Heart right ventricle (tissue), 16 donors: ENCODE measurements around the gene EDIL3. TPM values are rescaled to one million over a fixed set of nuclear protein-coding genes. Genes with fewer than 3 reads are reported as not detected.

Experiments used
- ATAC-seq, 8 donors: fragments of 200-7000 bp; cut with Tn5 transposase; one replicate each; pipeline ENCODE4 v1.9.1; 2020; ENCODE audit warnings: mild to moderate bottlenecking in 8 of 8, moderate library complexity in 8 of 8, moderate number of reproducible peaks in 1 of 8
- DNase-seq, 2 donors: peaks; one replicate each; pipeline ENCODE4 v3.0.0-alpha.2; 2020
- H3K27ac ChIP-seq, 10 donors: fragments of 200-600 bp; sonication (generic) in 2 of 10; one replicate each; pipeline versions ENCODE4 v1.5.0 to v1.8.0; 2020 to 2022; ENCODE audit warnings: mild to moderate bottlenecking in 3 of 10
- H3K27me3 ChIP-seq, 7 donors: fragments of 200-600 bp; one replicate each; pipeline ENCODE4 v1.8.0; 2021 to 2022; ENCODE audit warnings: mild to moderate bottlenecking in 2 of 7
- H3K36me3 ChIP-seq, 9 donors: fragments of 200-600 bp; sonication (generic) in 1 of 9; one replicate each; pipeline versions ENCODE4 v1.5.0 to v1.8.0; 2020 to 2022; ENCODE audit warnings: mild to moderate bottlenecking in 2 of 9
- H3K4me1 ChIP-seq, 9 donors: fragments of 200-600 bp; sonication (generic) in 1 of 9; one replicate each; pipeline versions ENCODE4 v1.5.0 to v1.8.0; 2020 to 2022; ENCODE audit warnings: mild to moderate bottlenecking in 4 of 9
- H3K4me3 ChIP-seq, 10 donors: fragments of 200-600 bp; sonication (generic) in 2 of 10; one replicate each; pipeline versions ENCODE4 v1.5.0 to v1.8.0; 2020 to 2022; ENCODE audit warnings: mild to moderate bottlenecking in 7 of 10, moderate library complexity in 2 of 10
- H3K9me3 ChIP-seq, 11 donors: fragments of 200-600 bp in 10 of 11; sonication (generic) in 2 of 11; one replicate each; pipeline versions ENCODE4 v1.5.0 to v1.8.0; 2013 to 2022; ENCODE audit warnings: mild to moderate bottlenecking in 2 of 11, control low read depth in 1 of 11, moderate library complexity in 1 of 11
- WGBS, 2 donors: extraction: QIAGEN DNeasy Blood & Tissue Kit; methylation state at CpG; one replicate each; pipeline ENCODE4 v1.1.7; 2013; ENCODE audit warnings: inconsistent platforms in 1 of 2; 5-methylcytosine and 5-hydroxymethylcytosine counted together
- intact Hi-C, 10 donors: fragments of 100-400 bp; cut with DNase I; formaldehyde crosslinking; loops; one replicate each; pipeline versions ENCODE4 v1.11.1 to v1.14.2; 2022
- polyA plus RNA-seq, 2 donors: library from polyadenylated mRNA; stranded (reverse); fragments of 200-250 nt; gene quantifications; one replicate each; pipeline ENCODE4 v1.2.3, GENCODE V29; 2013
- total RNA-seq, 10 donors: library from RNA; stranded (reverse); fragmentation: NEBNext Ultra II Directional in 3 of 10; extraction: Animal tissue kit (Norgen Biotek cat#: 25700) in 3 of 10; gene quantifications; one replicate each; pipeline versions ENCODE4 v1.2.1 to v1.2.4, GENCODE V29; 2021 to 2023
- TF ChIP-seq, protein P1 (sequence below), 9 donors: fragments of 200-600 bp; sonication (generic) in 2 of 9; IDR thresholded peaks; one replicate each; pipeline versions ENCODE4 v1.5.0 to v1.8.0; 2021 to 2022; ENCODE audit warnings: antibody characterized with exemption in 9 of 9, mild to moderate bottlenecking in 5 of 9, moderate library complexity in 1 of 9
- donor health status: Arrhythmogenic right ventricular cardiomyopathy.
- donor health status: ischemic (EF 13 %, LVEDD 7.1; RV severe dilation, severe dysfunction).
- donor health status: healthy with polysubstance abuse.
- donor health status: DM: no; HTN: yes; CAD: no.
- donor health status: DM: no; HTN: no; CAD: no.
- donor health status: ischemic (EF 25% LVEDD 6.9; RV normal size, moderate dysfunction).
- donor health status: ischemic (EF 25% LVEDD 5.7; RV mildly dilated, moderate dysfunction).
- donor health status: healthy.
- donor health status: DM: yes; HTN: yes; CAD: no.
- donor health status: Ischemic cardiomyopathy.
- donor health status: ischemic (EF 35%, LVEDD 5.7; RV mildly dilated, moderate dysfunction).
- donor health status: nonischemic (EF 11% LVEDD 7.7; RV severe dilation, severe dysfunction).
- donor health status: DM: yes; HTN: yes; CAD: no.
- donor health status: PGD.
- donor health status: ischemic (EF 29% LVEDD 5.4; RV normal size, mild dysfunction).
- donor health status: nonischemic (EF 23%, LVEDD 6.1; RV moderate dilation, normal function).

The EDIL3 gene
- total and polyA plus RNA-seq, 12 donors, result 1.6 to 10.0 (median 3.9) TPM

DNA sequence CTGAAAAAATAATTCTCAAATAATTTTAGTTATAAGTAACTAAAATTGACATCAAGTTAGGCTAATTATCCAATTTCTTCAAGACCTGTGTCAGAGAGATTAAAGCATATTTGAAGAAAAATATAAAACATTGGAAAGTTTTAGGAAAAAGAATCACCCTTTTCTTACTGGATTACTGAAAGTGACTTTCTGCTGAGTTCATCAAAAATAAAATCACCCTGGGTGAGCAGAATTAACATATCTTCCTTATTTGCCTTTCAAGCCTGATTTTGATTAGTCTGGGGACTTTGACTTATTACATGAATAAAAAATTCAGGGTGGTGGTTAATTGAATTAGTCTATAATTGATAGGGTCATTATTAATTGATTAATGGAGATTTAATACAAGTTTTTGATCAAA is 411.8 kb downstream of the EDIL3 start:
- H3K4me3 ChIP-seq, result no peak overlapping the region
- ATAC-seq, result no peak
- no peak overlapping the region for H3K27ac ChIP-seq
- TF ChIP-seq, protein P1, sequence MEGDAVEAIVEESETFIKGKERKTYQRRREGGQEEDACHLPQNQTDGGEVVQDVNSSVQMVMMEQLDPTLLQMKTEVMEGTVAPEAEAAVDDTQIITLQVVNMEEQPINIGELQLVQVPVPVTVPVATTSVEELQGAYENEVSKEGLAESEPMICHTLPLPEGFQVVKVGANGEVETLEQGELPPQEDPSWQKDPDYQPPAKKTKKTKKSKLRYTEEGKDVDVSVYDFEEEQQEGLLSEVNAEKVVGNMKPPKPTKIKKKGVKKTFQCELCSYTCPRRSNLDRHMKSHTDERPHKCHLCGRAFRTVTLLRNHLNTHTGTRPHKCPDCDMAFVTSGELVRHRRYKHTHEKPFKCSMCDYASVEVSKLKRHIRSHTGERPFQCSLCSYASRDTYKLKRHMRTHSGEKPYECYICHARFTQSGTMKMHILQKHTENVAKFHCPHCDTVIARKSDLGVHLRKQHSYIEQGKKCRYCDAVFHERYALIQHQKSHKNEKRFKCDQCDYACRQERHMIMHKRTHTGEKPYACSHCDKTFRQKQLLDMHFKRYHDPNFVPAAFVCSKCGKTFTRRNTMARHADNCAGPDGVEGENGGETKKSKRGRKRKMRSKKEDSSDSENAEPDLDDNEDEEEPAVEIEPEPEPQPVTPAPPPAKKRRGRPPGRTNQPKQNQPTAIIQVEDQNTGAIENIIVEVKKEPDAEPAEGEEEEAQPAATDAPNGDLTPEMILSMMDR (IDR thresholded peaks at IDR 0.05), result no peak
- no peaks in the 10 kb centered on the region for H3K9me3 ChIP-seq
- no peaks in the 10 kb centered on the region for H3K36me3 ChIP-seq
- no peaks in the 10 kb centered on the region for H3K27me3 ChIP-seq
- no peaks in the 10 kb centered on the region for H3K4me1 ChIP-seq
- intact Hi-C loops, result no loop called here
- no peak for DNase-seq

DNA sequence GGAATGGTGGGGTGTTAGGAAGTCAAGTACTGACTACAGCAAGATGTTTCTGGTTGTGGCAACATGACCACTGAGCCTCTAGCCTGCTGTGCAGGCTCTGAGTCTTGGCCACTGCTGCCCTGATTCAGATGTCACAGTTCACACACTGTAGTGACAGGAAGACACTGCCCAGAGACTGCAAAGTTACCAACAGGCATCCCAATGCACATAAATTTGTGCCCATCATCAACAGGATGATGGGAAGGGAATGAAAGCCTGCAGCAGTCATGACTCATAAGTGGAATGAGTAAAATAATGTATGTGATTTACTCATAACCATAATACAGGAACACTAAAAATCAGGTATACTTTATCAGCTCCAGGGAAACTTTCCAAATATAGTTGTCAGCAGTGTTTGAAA is 412.4 kb downstream of the EDIL3 start:
- ATAC-seq (no peak), DNase-seq (no peak)
- TF ChIP-seq, protein P1 (IDR thresholded peaks at IDR 0.05), result no peak
- H3K4me1 ChIP-seq, result no peaks in the 10 kb centered on the region
- no peak overlapping the region for H3K4me3 ChIP-seq
- no peaks in the 10 kb centered on the region for H3K27me3 ChIP-seq
- intact Hi-C loops, result no loop called here
- H3K9me3 ChIP-seq, result no peaks in the 10 kb centered on the region
- H3K27ac ChIP-seq, result no peak overlapping the region
- H3K36me3 ChIP-seq, result no peaks in the 10 kb centered on the region

DNA sequence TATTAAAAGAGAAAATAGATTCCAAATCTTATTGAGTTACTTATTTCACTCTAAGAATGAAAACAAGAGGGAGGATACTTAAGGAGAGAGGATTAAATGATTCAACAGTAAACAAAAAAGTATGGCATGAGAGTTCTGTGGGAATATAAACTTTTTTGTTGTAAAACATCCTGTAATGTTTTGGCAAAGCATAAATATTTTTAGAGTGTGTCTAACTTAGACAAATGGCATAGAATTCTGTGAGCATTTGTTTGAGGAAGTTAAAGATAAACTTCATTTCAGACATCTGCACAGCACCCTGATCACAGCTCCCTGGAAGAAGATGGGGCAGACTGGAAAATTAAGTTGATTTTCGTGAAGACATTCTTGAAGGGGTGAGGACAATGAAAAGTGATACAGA is 417.3 kb downstream of the EDIL3 start:
- intact Hi-C loops, result no loop called here
- no peak for DNase-seq
- H3K27me3 ChIP-seq, result no peaks in the 10 kb centered on the region
- H3K27ac ChIP-seq, result no peak overlapping the region
- H3K4me1 ChIP-seq, result no peaks in the 10 kb centered on the region
- 56 to 66% methylated on average over 1 of the region's 1 CpG for WGBS, 2 donors
- ATAC-seq, result no peak
- H3K4me3 ChIP-seq, result no peak overlapping the region
- no peaks in the 10 kb centered on the region for H3K9me3 ChIP-seq
- TF ChIP-seq, protein P1 (IDR thresholded peaks at IDR 0.05), result no peak
- no peaks in the 10 kb centered on the region for H3K36me3 ChIP-seq

DNA sequence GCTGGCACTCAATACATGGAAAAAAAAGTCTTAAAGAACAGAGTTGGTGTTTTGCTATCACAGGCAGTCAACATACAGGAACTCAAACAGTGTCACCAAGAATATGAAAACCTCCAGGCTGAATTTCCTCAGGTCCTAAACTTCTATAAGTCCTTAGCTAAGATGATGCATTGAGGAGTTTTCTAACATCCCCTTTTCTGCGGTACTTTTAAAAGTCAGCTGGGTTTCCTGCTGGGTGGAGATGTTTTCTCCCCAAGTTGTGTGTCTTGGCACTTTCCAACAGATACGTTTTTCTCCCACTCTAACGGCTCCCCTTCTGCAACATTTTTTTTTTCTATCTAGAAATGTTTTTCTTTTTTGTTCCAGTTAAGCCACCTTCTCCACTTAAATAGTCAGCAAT is 419.2 kb downstream of the EDIL3 start:
- TF ChIP-seq, protein P1 (IDR thresholded peaks at IDR 0.05), result no peak
- ATAC-seq (no peak), DNase-seq (no peak)
- H3K36me3 ChIP-seq, result no peaks in the 10 kb centered on the region
- H3K9me3 ChIP-seq, result no peaks in the 10 kb centered on the region
- no peak overlapping the region for H3K4me3 ChIP-seq
- no peaks in the 10 kb centered on the region for H3K4me1 ChIP-seq
- intact Hi-C loops, result no loop called here
- no peaks in the 10 kb centered on the region for H3K27me3 ChIP-seq
- 43 to 48% methylated on average over 3 of the region's 3 CpGs for WGBS, 2 donors
- no peak overlapping the region for H3K27ac ChIP-seq

DNA sequence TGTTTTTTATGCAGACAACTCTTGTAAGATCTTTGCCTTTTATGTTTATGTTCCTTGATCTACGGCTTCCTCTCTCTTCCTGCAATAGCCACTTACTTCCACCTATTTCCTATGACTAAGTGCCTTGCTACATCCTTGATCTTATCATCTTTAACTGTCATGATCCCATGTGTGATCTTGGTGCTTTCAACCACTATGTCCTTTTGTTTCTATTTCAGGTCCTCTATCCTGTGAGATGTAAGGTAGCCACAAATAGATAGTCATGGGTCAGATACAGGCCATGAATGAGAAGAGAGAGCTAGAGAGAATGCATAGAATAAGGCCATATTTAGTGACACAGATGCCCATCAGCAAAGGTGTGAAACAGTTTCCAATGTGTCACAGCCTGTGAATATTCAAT is 420.4 kb downstream of the EDIL3 start:
- H3K27ac ChIP-seq, result no peak overlapping the region
- no peak for ATAC-seq
- TF ChIP-seq, protein P1 (IDR thresholded peaks at IDR 0.05), result no peak
- H3K27me3 ChIP-seq, result no peaks in the 10 kb centered on the region
- intact Hi-C loops, result no loop called here
- no peaks in the 10 kb centered on the region for H3K36me3 ChIP-seq
- H3K4me3 ChIP-seq, result no peak overlapping the region
- 73 to 76% methylated on average over 1 of the region's 1 CpG for WGBS, 2 donors
- no peaks in the 10 kb centered on the region for H3K4me1 ChIP-seq
- no peak for DNase-seq
- no peaks in the 10 kb centered on the region for H3K9me3 ChIP-seq
